K562 (cell line): ENCODE results near the gene LTBP1. TPM values are rescaled to one million over a fixed set of nuclear protein-coding genes. Genes with fewer than 3 reads are reported as not detected.

Experiments
- ATAC-seq: fragments of 200-7000 bp; cut with Tn5 transposase; 3 replicates; pipeline ENCODE4 v1.9.1; 2020; ENCODE audit warnings: moderate library complexity
- BruUV-seq: library from RNA; stranded (reverse); fragments of 400-500 nt; replicated peaks from 2 replicates; lab custom pipeline; 2021; lab: Mats Ljungman, UMichigan
- CTCF ChIA-PET: fragments of 300-600 bp; formaldehyde crosslinking; extraction: SDS; loops from one replicate; lab custom pipeline; 2021; ENCODE audit warnings: low intra/inter-chr PET ratio; lab: Yijun Ruan, JAX
- POLR2A ChIA-PET: fragments of 300-600, 350-650 bp; sonication (Branson Sonifier 250); formaldehyde crosslinking; extraction: SDS; loops from one replicate; lab custom pipeline; 2021; ENCODE audit warnings: antibody characterized with exemption, inconsistent platforms; lab: Yijun Ruan, JAX
- DNase-seq, 4 experiments: peaks; one replicate each; pipeline versions ENCODE4 v3.0.0 to v3.0.0-alpha.2; 2011 to 2018; ENCODE audit warnings: low spot score in 3 of 4, mixed read lengths in 3 of 4; ENCODE audit errors: extremely low read depth in 1 of 4
- FAIRE-seq: peaks from 2 replicates; lab custom pipeline; 2011; peaks lifted over from hg19 to GRCh38; lab: Jason Lieb, UNC
- H2AFZ ChIP-seq: 2 replicates; pipeline ENCODE4 v1.6.0; 2011; ENCODE audit warnings: low read depth, low read length, control low read depth, inconsistent platforms
- H3K27ac ChIP-seq: fragments of 200-600 bp; 3 replicates; pipeline ENCODE4 v1.8.0; 2011; ENCODE audit warnings: low read depth, mild to moderate bottlenecking, control low read depth, inconsistent platforms, low read length, moderate library complexity, mixed read lengths; ENCODE audit errors: extremely low read depth
- H3K27me3 ChIP-seq, 2 experiments: fragments of 300-600 bp in 1 of 2; 2 replicates in 1 of 2; 3 replicates in 1 of 2; pipeline versions ENCODE4 v1.6.0 to v1.8.0; 2011; ENCODE audit warnings: inconsistent platforms in 2 of 2, low read length in 2 of 2, mild to moderate bottlenecking in 1 of 2, mixed read lengths in 1 of 2, moderate library complexity in 1 of 2; ENCODE audit not compliant: control insufficient read depth in 2 of 2, insufficient read depth in 2 of 2
- H3K36me3 ChIP-seq: fragments of 300-600 bp; 3 replicates; pipeline ENCODE4 v1.8.0; 2011; ENCODE audit warnings: mild to moderate bottlenecking, low read length, inconsistent platforms; ENCODE audit not compliant: control insufficient read depth, insufficient read depth
- H3K4me1 ChIP-seq, 2 experiments: fragments of 200-600 bp in 1 of 2; replicated peaks in 1 of 2; 2 replicates in 1 of 2; 3 replicates in 1 of 2; pipeline versions ENCODE4 v1.5.1 to v1.8.0; 2011; ENCODE audit warnings: inconsistent platforms in 2 of 2, low read length in 2 of 2, mild to moderate bottlenecking in 1 of 2, mixed read lengths in 1 of 2, moderate library complexity in 1 of 2; ENCODE audit not compliant: control insufficient read depth in 2 of 2, insufficient read depth in 2 of 2
- H3K4me2 ChIP-seq: 2 replicates; pipeline ENCODE4 v1.6.1; 2011; ENCODE audit warnings: low read length, control low read depth, inconsistent platforms, mixed read lengths; ENCODE audit not compliant: insufficient read depth
- H3K4me3 ChIP-seq: fragments of 200-600 bp; sonication (generic), shearing (Covaris generic); 2 replicates; pipeline ENCODE4 v1.5.1; 2016; ENCODE audit warnings: control low read depth, inconsistent platforms
- H3K79me2 ChIP-seq: fragments of 200-600 bp; 3 replicates; pipeline ENCODE4 v1.8.0; 2011; ENCODE audit warnings: low read length, inconsistent platforms; ENCODE audit not compliant: control insufficient read depth, insufficient read depth
- H3K9ac ChIP-seq, 2 experiments: 2 replicates each; pipeline versions ENCODE4 v1.6.0 to v1.6.1; 2011; ENCODE audit warnings: low read depth in 2 of 2, low read length in 2 of 2, control low read depth in 1 of 2, inconsistent platforms in 1 of 2, mild to moderate bottlenecking in 1 of 2, mixed read lengths in 1 of 2; ENCODE audit not compliant: insufficient read depth in 1 of 2
- H3K9me1 ChIP-seq: one replicate; pipeline ENCODE4 v1.6.0; 2011; ENCODE audit warnings: inconsistent platforms, mild to moderate bottlenecking, low read length, moderate library complexity; ENCODE audit not compliant: control insufficient read depth, insufficient read depth
- H3K9me3 ChIP-seq: replicated peaks from 2 replicates; pipeline ENCODE4 v1.5.1; 2011; ENCODE audit warnings: low read depth, low read length, inconsistent platforms; ENCODE audit not compliant: control insufficient read depth, insufficient read depth
- H4K20me1 ChIP-seq: replicated peaks from 2 replicates; pipeline ENCODE4 v1.6.1; 2011; ENCODE audit warnings: low read length, inconsistent platforms, mixed read lengths; ENCODE audit not compliant: control insufficient read depth, insufficient read depth
- BDP1 ChIP-seq: IDR thresholded peaks from 3 replicates; pipeline ENCODE4 v1.6.1; 2011; ENCODE audit not compliant: insufficient read length, insufficient read depth
- BRD4 ChIP-seq: fragments of 200-600 bp; sonication (generic); IDR thresholded peaks from 2 replicates; pipeline ENCODE4 v1.6.1; 2017; ENCODE audit warnings: inconsistent platforms
- CEBPG ChIP-seq, 3 experiments: fragments of 200-800 bp in 1 of 3; sonication (Bioruptor generic) in 1 of 3; sonication (generic) in 1 of 3; formaldehyde crosslinking in 1 of 3; IDR thresholded peaks in 2 of 3; conservative IDR thresholded peaks in 1 of 3; 2 replicates each; pipeline versions ENCODE4 v1.6.1 to v1.8.0; 2016 to 2022; ENCODE audit warnings: missing compliant biosample characterization in 2 of 3, missing genetic modification characterization in 2 of 3, mild to moderate bottlenecking in 1 of 3, missing genetic modification reagents in 1 of 3
- ESRRB ChIP-seq: fragments of 250-450 bp; sonication (Bioruptor Pico); IDR thresholded peaks from 2 replicates; pipeline ENCODE4 v1.5.0; 2020; ENCODE audit warnings: mild to moderate bottlenecking, moderate library complexity, borderline replicate concordance
- EWSR1 ChIP-seq: fragments of 450-650 bp; IDR thresholded peaks from 2 replicates; pipeline ENCODE4 v1.6.1; 2018; ENCODE audit warnings: borderline replicate concordance, mild to moderate bottlenecking, low read depth, moderate library complexity; ENCODE audit not compliant: partially characterized antibody
- ILF3 ChIP-seq: fragments of 450-650 bp; IDR thresholded peaks from 2 replicates; pipeline ENCODE4 v1.6.1; 2018; ENCODE audit warnings: antibody characterized with exemption, mild to moderate bottlenecking, moderate library complexity, borderline replicate concordance
- MTA1 ChIP-seq: fragments of 450-650 bp; IDR thresholded peaks from 2 replicates; pipeline ENCODE4 v1.6.1; 2017; ENCODE audit warnings: borderline replicate concordance
- NFRKB ChIP-seq: fragments of 450-650 bp; IDR thresholded peaks from 2 replicates; pipeline ENCODE4 v1.6.1; 2016; ENCODE audit warnings: low read depth
- POLR2A ChIP-seq: fragments of 450-650 bp; conservative IDR thresholded peaks from 2 replicates; pipeline ENCODE4 v1.6.1; 2016
- SAP30 ChIP-seq: fragments of 200-600 bp; sonication (generic); IDR thresholded peaks from 2 replicates; pipeline ENCODE4 v1.6.1; 2012; ENCODE audit warnings: borderline replicate concordance, low read depth, mild to moderate bottlenecking, moderate library complexity, low read length, control low read depth, inconsistent platforms; ENCODE audit not compliant: insufficient read depth, poor library complexity, severe bottlenecking
- SETDB1 ChIP-seq: IDR thresholded peaks from one replicate; pipeline ENCODE4 v1.6.1; 2012; ENCODE audit warnings: low read length, control low read depth, inconsistent platforms
- SRSF7 ChIP-seq: fragments of 200-400 bp; formaldehyde crosslinking; optimal IDR thresholded peaks from 2 replicates; pipeline ENCODE3; 2017; ENCODE audit warnings: mild to moderate bottlenecking, low read depth, low read length
- ZKSCAN3 ChIP-seq: fragments of 250-450 bp; sonication (Bioruptor Pico); IDR thresholded peaks from 2 replicates; pipeline ENCODE4 v1.4.0; 2020
- ZNF175 ChIP-seq: fragments of 200-800 bp; sonication (Bioruptor generic); IDR thresholded peaks from 2 replicates; pipeline ENCODE4 v1.6.1; 2016; ENCODE audit warnings: low read depth, mild to moderate bottlenecking, missing genetic modification characterization, missing compliant biosample characterization
- ZNF197 ChIP-seq: fragments of 200-800 bp; sonication (Bioruptor generic); IDR thresholded peaks from 2 replicates; pipeline ENCODE4 v1.6.1; 2016; ENCODE audit warnings: low read depth, missing genetic modification characterization, missing compliant biosample characterization
- ZNF232 ChIP-seq: sonication (generic); formaldehyde crosslinking; IDR thresholded peaks from 2 replicates; pipeline ENCODE4 v1.8.0; 2022; ENCODE audit warnings: mild to moderate bottlenecking, missing genetic modification reagents
- ZNF384 ChIP-seq: IDR thresholded peaks from 2 replicates; pipeline ENCODE4 v1.6.1; 2012; ENCODE audit warnings: low read depth, low read length, improper control_type of control experiment
- WGBS: fragments of 100-300 bp; shearing (Covaris generic); methylation state at CpG from one replicate; pipeline ENCODE4 v1.1.6; 2016; ENCODE audit warnings: low coverage, mixed read lengths; ENCODE audit not compliant: insufficient coverage; ENCODE audit errors: missing lambda C conversion rate; 5-methylcytosine and 5-hydroxymethylcytosine counted together
- in situ Hi-C: fragments of 300-500 bp; cut with MboI; formaldehyde crosslinking; loops from 4 replicates; pipeline ENCODE4 v1.15.0; 2018; ENCODE audit warnings: inconsistent platforms, mixed read lengths
- intact Hi-C: fragments of 100-400 bp; cut with micrococcal nuclease; formaldehyde crosslinking; loops from 2 replicates; pipeline ENCODE4 v1.14.2; 2022
- polyA plus RNA-seq, 8 experiments: library from polyadenylated mRNA; depleted of rRNA in 4 of 8; stranded (reverse) in 5 of 8; unstranded in 3 of 8; fragments of >200 nt; fragmentation: Nextera tagmentation in 2 of 8; fragmentation: Illumina TruSeq in 1 of 8; extraction: Ambion mirVana in 2 of 8; extraction: Trizol in 1 of 8; gene quantifications; 2 replicates each; pipeline versions ENCODE4 v1.2.1 to v1.2.3, GENCODE V29; 2011 to 2014; ENCODE audit warnings: inconsistent platforms in 1 of 8, missing spikeins in 1 of 8
- total RNA-seq, 7 experiments: library from RNA; depleted of rRNA in 6 of 7; stranded (reverse); fragments of >200 nt in 6 of 7; fragmentation: Illumina TruSeq in 2 of 7; extraction: Trizol in 2 of 7; gene quantifications; 2 replicates each; pipeline versions ENCODE4 v1.2.1 to v1.2.3, GENCODE V29; 2011 to 2021; ENCODE audit warnings: low replicate concordance in 1 of 7
- TF ChIP-seq, protein P1 (sequence below): fragments of 200-800 bp; sonication (Bioruptor generic); IDR thresholded peaks from 2 replicates; pipeline ENCODE4 v1.6.1; 2017; ENCODE audit warnings: missing genetic modification characterization, missing compliant biosample characterization
- TF ChIP-seq, protein P2 (sequence below), 2 experiments: fragments of 450-650 bp in 1 of 2; sonication (generic) in 1 of 2; formaldehyde crosslinking in 1 of 2; IDR thresholded peaks in 1 of 2; conservative IDR thresholded peaks in 1 of 2; 2 replicates each; pipeline versions ENCODE4 v1.6.1 to v1.8.1; 2016 to 2023; ENCODE audit warnings: mild to moderate bottlenecking in 2 of 2, moderate library complexity in 2 of 2, inconsistent platforms in 1 of 2, missing genetic modification reagents in 1 of 2

LTBP1 gene
- total and polyA plus RNA-seq, 9 of the 15 experiments (the other 6 are each of a cell fraction or from before 2014, with no cell fraction given): 3.6 to 16.4 (median 8.5) TPM

DNA sequence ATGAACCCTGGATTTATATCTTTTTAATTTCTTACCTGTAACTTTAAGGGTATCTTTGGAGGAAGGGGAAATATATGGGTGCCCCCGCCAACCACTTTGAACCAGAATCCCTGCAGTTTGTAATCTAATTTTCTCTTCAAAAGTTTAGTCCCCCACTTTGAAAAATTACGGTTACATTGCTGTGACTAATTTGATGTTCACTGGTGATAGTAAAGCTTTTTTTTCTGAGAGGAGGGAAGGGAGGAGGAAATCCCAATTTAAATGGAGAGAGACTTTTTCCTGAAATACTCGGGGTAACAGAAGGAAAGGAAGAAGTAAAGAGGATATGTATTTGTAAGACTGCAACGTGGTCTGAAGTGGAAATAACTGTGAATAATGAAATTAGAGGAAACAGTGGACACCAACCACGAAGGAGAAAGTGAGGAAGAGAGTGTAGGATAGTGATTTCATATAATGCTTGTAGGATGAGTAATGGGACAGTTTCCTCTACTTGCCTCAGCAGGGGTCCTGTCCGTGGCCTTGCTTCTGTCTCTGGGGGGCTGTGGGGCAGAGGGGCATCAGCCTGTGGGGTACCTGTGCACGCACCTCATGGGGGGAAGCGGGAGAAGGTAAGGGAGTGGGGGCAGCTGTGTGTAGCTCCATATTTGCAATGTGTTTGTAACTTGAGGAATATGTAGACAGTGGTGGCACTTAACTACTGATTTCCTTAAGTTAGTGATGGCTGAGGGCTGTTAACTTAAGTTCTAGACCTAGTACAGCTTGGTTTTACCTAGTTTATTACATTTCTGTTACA, 161.1 kb downstream of the LTBP1 start:
- peak; percentile 11 for ATAC-seq
- peak overlapping the region; percentile 68 for H3K4me2 ChIP-seq
- no peaks in the 10 kb centered on the region for H3K9me1 ChIP-seq
- peak overlapping the region; percentile 72; the same call in 2 of the 3 replicates for H3K27ac ChIP-seq
- no peaks in the 10 kb centered on the region; the same call in 2 of the 3 replicates for H3K36me3 ChIP-seq
- BruUV-seq: no TSS peak
- H3K9ac ChIP-seq: peak overlapping the region in 1 of 2 experiments; percentile 44; a peak in 1 of 4 replicates
- H3K27me3 ChIP-seq: no peaks in the 10 kb centered on the region; a peak in 1 of 5 replicates
- intact Hi-C loops (loop anchor here (1.0 to 10.0 kb wide), 2 partner anchors 14 to 153 kb away; no protein-coding TSS in a partner anchor), in situ Hi-C loops (no loop called here)
- no peaks in the 10 kb centered on the region for H3K79me2 ChIP-seq
- FAIRE-seq: no peak
- ChIA-PET POLR2A (interaction anchor here (0.7 to 1.8 kb wide), 8 partner anchors 11 to 222 kb away, joined by 3 to 7 read pairs (median 3); no protein-coding TSS in a partner anchor), CTCF (no interaction called here)
- no peaks in the 10 kb centered on the region for H3K9me3 ChIP-seq
- no peak overlapping the region for H3K4me3 ChIP-seq
- H2AFZ ChIP-seq: peak overlapping the region; percentile 47; the same call in 1 of the 2 replicates
- H3K4me1 ChIP-seq: peaks cover 11 to 37% of the 10 kb centered on the region in 2 experiments; a peak in 4 of 5 replicates
- no peaks in the 10 kb centered on the region; the same call in 1 of the 2 replicates for H4K20me1 ChIP-seq
- 21% methylated on average over 8 of the region's 8 CpGs for WGBS
- no peak for DNase-seq
- TF ChIP-seq BRD4 (no peak), ESRRB (CRISPR knock-in tag) (no peak), EWSR1 (no peak), SRSF7 (no peak), ZNF232 (CRISPR knock-in tag) (no peak), CEBPG (CRISPR knock-in tag; IDR thresholded peaks at IDR 0.05) (peak; percentile 52; the same call in 1 of the 2 replicates), CEBPG (tag; conservative IDR thresholded peaks at IDR 0.05 in 1 of 2, IDR thresholded peaks at IDR 0.05 in 1 of 2) (no peak), BDP1 (no peak), SETDB1 (no peak), SAP30 (no peak), NFRKB (0 out of 2 replicates have a peak, but pooled peaks have one; percentile 47), ZNF384 (peak; percentile 52; the same call in 1 of the 2 replicates), ZKSCAN3 (CRISPR knock-in tag) (no peak), ZNF197 (no peak), ILF3 (no peak), ZNF175 (no peak), MTA1 (0 out of 2 replicates have a peak, but pooled peaks have one; percentile 22), POLR2A (no peak)
- TF ChIP-seq, protein P1, sequence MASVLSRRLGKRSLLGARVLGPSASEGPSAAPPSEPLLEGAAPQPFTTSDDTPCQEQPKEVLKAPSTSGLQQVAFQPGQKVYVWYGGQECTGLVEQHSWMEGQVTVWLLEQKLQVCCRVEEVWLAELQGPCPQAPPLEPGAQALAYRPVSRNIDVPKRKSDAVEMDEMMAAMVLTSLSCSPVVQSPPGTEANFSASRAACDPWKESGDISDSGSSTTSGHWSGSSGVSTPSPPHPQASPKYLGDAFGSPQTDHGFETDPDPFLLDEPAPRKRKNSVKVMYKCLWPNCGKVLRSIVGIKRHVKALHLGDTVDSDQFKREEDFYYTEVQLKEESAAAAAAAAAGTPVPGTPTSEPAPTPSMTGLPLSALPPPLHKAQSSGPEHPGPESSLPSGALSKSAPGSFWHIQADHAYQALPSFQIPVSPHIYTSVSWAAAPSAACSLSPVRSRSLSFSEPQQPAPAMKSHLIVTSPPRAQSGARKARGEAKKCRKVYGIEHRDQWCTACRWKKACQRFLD (CRISPR knock-in tag): no peak
- TF ChIP-seq, protein P2, sequence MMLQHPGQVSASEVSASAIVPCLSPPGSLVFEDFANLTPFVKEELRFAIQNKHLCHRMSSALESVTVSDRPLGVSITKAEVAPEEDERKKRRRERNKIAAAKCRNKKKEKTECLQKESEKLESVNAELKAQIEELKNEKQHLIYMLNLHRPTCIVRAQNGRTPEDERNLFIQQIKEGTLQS (IDR thresholded peaks at IDR 0.05): peak; percentile 54
- TF ChIP-seq, protein P2 (CRISPR knock-in tag; conservative IDR thresholded peaks at IDR 0.05): no peak
